RCC 7860 (cell line): ENCODE data around the gene CDR2.
"Not testable (repeated sequence)": the region's sequence is repeated elsewhere in the genome, so short reads cannot be mapped to it uniquely, and the experiment has no call there.

Experiments
- DNase-seq: peaks from one replicate; pipeline ENCODE4 v3.0.0-alpha.2; 2015; ENCODE audit warnings: low spot score
- FAIRE-seq: peaks from 2 replicates; lab custom pipeline; 2012; peaks lifted over from hg19 to GRCh38; lab: Jason Lieb, UNC

Gene CDR2

DNA sequence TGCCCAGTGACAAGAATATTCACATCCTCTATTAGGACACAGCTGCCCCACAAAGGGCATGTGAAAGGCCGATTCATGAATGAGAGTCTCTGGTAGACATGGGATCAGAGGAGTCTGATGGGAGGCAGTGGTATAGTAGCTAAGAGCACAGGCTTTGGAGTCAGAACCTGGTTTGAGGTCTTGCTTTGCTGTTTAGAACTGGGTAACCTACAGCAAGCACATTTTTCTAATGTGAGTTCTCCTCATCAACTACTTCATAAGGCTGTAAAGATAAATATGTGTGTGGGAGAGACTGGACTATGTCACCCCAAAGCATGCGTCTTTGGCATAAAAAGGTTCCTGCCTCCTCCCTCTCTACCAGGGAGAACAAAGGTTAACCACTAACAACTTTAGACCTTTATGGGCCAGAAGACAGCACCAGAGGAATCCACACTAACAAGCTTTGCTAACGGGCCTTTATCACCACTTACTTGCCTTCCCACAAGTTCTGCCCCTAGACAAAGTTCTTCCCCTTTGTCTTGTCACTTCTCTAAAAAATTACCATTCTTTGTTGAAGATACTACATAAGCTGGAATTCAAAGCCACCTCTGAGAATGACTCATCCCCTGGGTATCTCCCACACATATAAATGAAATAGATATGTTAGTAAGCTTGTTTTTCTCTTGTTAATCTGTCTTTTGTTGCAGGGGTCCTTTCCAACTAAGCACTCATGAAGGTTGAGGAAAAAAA lies 21.1 kb downstream of the CDR2 start:
- FAIRE-seq = no peak
- peak; percentile 95 for DNase-seq

DNA sequence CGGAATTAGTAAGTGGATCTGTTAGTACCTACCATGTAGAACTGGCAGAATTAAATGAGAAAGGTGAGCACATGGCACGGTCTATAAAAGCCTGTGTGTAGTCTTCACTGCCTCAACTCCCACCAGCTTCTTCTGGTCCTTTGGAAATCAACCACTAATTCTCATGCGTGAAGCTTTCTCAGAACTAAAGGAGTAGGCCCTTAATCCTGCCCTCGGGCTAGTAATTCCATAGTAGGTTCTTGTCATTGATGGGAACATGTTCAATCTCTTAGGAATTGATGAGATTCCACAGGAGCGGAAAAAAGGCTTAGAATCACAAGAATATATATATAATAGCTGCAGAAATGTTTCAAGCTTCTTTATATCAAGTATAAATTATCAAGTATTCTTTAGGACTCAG lies 21.7 kb downstream of the CDR2 start:
- DNase-seq (no peak), FAIRE-seq (no peak)

DNA sequence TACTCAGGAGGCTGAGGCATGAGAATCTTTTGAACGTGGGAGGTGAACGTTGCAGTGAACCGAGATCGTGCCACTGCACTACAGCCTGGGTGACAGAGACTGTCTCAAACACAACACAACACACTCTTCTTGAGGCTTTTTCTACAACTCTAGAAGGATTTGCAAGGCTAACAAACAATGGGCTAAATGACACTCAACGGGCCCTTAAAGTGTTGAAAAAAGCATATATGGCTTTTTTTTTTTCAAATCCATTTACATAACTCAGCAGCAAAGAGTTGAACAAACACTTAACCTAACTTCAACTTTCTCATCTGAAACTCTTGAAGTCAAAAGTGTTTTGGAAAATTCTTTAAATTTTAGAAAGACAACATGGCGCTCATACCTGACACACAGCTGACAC lies 22.3 kb downstream of the CDR2 start:
- DNase-seq (no peak), FAIRE-seq (no peak)

DNA sequence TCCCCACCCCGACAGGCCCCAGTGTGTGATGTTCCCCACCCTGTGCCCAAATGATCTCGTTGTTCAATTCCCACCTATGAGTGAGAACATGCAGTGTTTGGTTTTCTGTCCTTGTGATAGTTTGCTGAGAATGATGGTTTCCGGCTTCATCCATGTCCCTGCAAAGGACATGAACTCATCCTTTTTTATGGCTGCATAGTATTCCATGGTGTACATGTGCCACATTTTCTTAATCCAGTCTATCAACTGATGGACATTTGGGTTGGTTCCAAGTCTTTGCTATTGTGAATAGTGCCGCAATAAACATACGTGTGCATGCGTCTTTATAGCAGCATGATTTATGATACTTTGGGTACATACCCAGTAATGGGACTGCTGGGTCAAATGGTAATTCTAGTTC lies 23.4 kb downstream of the CDR2 start:
- not testable (repeated sequence) for FAIRE-seq, DNase-seq

DNA sequence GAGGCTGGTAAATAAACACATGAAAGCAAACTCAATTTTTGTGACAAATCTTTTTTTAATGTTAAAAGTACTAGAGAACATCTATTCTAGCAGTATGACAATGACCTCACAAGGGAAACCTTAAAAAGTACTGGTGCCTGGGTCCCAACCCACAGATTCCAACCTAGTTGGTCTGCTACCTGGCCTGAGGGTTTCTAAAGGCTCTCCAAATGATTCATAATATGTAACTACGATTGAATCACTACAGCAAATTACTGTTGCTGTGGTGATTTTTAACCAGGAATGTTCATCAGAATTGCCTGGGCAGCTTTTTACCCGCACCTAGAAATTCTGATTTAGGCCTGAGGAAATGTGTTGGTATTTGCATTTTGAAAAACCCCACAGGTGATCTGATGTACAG lies 26.1 kb downstream of the CDR2 start:
- peak; percentile 58 for FAIRE-seq
- DNase-seq = peak; percentile 60

DNA sequence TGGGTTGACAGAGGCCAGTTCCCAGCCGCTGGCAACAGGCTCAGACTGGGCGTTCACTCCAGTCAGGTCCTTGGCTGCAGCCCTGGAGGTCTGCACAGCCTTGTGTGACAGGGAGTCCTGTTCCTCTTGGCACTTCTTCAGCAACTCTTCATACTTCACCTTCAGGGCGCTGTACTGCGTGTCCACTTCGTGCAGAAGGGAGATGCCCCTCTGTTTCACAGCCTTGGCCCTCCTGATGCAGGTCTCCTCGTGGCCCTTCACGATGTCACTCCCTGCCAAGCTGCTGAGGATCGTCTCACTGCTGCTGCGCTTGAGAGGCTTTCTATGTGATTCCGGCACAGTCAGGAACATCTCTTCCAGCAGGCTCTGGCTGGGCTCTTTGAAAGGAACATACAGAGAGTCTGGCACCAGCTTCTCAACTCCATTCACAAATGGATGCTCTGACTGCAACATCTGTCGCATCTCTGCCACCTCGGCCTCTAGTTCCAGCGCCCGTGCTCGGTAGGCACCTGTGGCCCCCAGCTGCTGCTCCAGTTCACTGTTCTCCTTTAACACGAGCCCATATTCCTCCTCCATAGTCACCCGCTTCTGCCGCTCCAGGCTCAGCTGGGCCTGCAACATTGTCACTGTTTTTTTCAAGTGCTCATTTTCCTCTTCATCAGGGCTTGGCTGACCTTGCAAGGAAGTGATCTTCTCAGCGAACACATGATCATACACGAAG lies 27.2 kb downstream of the CDR2 start:
- no peak for DNase-seq
- no peak for FAIRE-seq

DNA sequence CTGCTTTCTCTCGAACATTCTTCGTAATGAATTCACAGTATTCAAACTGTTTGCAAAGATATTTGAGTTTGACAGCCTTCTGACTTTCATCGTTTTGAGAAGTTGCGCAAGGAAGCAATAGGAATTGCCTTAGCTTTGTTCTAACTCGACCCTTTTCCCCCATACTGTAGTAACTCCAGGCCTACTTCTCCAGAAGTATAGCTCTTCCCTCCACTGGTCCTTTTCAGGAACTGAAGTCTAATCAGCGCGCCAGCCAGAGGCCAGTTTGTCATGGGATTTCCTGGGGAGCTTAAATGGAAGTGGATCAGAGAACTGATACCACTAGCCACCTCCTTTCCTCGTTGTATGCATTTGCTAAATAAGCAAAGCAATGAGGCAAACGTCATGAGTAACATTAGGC lies 27.9 kb downstream of the CDR2 start:
- FAIRE-seq (no peak), DNase-seq (no peak)

DNA sequence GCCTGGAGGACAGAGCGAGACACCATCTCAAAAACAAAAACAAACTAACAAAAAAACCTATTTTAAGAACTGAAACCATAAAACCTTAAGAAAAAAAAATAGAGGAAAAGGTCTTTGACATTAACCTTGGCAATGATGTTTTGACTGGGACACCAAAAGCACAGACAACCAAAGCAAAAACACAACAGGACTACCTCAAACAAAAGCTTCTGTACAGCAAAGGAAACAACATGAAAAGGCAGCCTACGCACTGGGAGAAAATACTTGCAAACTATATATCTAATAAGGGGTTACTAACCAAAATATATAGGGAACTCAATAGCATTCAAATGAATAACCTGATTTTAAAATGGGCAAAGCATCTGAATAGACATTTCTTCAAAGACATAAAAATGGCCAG lies 32.3 kb downstream of the CDR2 start:
- FAIRE-seq (no peak), DNase-seq (no peak)

DNA sequence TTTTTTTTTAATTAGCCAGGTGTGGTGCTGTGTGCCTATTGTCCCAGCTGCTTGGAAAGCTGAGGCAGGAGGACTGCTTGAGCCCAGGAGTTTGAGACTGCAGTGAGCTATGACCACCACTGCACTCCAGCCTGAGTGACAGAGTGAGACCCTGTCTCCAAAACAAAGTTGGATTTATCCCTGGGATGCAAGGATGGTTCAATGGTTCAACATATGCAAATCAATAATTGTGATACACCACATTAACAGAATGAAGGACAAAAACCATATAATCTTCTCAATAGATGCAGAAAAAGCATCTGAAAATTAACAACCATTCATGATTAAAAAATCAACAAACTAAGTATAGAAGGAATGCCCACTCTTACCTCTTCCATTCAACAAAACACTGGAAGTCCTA lies 33.5 kb downstream of the CDR2 start:
- FAIRE-seq (no peak), DNase-seq (no peak)

DNA sequence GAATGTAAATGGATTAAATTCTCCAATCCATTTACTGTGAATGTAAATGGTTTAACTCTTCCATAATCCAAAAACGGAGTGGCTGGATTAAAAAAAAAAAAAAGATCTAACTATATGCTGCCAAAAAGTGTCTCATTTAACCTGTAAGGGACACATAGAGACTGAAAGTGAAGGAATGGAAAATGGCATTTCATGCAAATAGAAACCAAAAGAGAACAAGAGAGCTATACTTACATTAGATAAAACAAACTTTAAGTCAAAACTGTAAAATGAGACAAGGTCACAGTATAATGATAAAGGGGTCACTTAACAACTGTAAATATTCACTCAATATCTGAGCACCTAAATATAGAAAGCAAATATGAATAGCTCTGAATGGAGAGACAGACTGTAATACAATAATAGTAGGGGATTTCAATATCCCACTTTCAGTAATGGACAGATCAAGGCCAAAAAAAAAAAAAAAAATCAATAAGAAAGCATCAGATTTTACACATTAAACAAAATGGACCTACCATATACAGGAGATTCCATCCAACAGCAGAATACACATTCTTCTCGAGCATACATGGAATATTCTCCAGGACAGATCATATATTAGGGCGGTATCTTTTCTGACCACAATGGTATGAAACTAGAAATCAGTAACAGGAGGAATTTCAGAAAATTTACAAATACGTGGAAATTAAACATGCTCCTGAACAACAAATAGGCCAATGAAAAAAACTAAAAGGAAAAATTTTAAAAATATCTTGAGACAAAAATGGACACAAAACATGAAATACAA lies 36.4 kb downstream of the CDR2 start:
- DNase-seq (no peak), FAIRE-seq (no peak)

DNA sequence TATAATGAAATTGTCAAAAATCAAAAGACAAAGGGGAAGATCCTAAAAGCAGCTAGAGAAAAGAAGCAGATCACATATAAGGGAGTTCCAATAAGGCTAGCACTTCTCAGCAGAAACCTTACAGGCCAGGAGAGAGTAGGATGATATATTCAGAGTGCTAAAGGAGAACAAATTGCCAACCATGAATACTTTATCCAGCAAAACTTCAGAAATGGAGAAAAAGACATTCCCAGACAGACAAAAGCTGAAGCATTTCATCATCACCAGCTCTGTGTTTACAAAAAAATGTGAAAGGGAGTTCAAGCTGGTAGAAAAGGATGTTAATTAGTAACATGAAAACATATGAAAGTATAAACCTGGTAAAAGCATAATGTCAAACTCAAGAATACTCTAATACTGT lies 37.4 kb downstream of the CDR2 start:
- FAIRE-seq = no peak

DNA sequence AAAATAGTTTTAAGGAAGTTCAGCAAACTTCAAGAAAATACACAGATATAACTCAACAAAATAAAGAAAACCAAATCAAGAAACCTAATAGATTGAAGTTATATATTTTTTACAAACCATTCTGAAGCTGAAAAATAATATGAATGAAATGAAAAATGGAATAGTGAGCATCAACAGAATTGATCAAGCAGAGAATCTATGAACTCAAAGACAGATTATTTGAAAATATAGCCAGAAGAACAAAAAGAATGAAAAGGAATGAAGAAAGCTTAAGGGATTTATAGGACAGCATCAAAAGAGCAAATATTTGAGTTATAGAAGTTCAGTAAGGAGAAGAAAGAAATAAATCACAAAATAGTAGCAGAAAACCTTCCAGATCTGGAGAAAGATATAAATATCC lies 37.8 kb downstream of the CDR2 start:
- DNase-seq (no peak), FAIRE-seq (no peak)

More for the DNA sequence above, 37.4 kb downstream of the CDR2 start:
- no peak for DNase-seq

DNA sequence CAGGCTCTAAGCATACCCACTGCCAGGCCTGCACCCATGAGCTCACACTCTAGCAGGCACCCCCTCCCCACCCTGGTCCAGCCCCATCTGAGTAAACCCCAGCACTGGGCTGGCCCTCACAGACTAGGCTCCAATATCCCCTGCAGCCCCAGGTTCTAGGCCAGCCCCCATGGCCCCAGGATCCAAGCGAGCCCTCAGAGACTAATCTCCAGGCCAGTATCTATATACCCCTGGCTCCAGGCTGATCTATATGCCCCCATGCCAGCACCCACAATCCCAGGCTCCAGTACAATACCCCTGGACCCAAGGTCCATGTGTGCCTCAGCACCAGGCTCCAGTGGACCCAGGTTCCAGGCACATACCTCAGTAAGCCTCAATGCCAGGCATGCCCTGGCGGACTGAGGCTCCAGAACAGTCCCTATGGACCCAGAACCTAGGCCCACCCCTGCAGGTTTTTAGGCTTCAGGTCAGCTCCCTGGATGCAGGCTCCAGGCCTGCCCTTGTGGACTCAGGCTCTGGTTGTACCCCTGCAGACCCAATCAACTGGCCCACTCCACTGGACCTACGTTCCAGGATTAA lies 38.7 kb downstream of the CDR2 start:
- no peak for FAIRE-seq

DNA sequence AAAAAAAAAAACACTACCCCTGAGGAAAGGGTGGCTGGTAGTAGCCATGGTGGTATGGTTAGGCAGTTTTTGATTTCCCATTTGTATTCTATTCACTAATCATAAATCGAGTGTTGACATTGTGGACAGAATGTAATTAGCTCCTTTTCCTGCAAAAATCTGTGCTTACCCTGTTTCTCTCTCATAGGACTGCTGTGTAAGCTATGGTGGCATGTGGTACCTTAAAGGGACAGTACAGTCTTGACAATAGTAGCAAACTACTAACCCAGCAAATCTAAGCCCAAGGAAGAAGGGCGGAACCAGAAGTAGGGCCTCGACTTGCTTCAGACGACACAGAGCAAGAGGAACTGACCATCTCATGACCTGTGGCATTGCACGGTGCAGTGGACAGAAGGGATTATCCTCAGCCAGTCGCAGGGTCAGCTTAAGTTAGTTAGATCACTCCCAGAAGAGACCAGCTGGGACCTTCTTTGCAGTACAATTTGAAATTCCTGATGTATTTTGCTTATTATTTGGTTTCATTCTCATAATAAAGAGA lies 40.9 kb downstream of the CDR2 start:
- no peak for FAIRE-seq
- DNase-seq = no peak

More for the DNA sequence above, 38.7 kb downstream of the CDR2 start:
- DNase-seq = no peak

DNA sequence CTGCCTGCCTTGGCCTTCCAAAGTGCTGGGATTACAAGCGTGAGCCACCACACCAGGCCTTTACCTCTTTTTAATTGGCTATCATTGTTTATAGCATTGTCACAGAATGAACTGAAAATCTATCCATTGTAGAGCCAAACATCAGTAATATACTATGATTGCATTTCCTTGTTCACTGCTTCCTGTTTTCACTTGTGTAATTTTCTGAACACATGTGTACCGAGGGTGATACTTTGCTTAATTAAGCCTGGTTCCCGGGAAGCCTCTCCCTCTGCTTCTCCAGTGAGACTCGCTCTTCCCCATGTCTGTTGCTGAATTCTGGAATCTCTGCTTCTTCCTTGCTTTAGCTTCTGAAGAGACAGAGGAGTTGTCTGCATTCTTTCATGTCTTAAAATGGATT lies 44.1 kb downstream of the CDR2 start:
- DNase-seq (no peak), FAIRE-seq (no peak)

DNA sequence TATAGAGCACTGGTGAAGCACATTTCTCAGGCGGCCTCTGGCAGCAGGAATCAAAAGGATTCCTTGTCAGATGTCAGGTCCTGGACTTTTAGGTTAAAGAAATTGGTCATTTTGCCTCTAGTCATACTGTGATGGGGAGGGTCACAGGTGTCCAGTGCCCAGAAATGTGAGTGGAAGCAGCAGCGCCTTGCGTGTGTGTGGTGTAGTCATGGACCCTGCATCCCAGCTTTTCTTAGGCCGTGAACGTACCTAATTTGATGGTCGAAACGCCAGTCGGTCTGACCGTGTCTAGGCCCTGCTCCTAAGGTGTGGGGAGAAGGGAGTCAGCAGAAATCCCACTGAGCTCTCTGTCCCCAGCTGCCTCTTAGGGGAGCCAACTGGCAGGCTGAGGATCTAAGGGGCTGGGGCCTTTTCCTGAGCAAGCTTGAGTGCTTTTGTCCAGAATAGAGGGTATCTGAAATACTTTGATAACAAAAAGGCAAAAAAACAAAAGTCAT lies 45.2 kb downstream of the CDR2 start:
- DNase-seq = no peak
- no peak for FAIRE-seq

DNA sequence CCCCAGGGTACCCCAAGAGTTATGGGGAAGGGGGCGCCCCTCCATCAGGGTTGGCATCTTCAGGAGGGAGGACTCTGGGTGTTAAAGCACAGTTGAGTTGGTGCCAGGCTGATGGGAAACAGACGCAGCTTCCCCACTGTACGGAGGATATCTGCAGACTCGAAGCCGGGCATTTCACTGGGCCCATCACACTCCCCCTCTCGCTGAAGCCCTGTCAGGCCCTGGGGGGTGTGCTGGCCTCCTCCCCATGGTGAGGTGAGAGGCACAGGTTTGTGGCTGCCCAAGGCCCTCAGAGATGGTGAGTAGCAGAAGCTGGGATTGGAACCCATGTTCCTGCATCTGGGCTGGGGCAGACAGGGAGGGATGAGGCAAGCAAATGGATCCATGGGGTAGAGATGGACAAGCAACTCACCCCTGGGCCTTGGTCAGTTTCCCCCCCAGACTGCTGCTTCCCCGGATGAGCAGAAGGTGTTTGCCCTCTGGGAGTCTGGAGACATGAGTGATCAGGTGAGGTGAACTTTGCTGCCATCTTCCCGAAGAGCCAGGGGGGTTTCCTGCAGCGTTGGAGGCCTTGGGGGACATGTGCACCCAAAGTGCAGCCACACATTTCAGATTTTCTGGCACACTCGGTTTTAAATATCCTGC lies 46.2 kb downstream of the CDR2 start:
- DNase-seq (no peak), FAIRE-seq (no peak)

DNA sequence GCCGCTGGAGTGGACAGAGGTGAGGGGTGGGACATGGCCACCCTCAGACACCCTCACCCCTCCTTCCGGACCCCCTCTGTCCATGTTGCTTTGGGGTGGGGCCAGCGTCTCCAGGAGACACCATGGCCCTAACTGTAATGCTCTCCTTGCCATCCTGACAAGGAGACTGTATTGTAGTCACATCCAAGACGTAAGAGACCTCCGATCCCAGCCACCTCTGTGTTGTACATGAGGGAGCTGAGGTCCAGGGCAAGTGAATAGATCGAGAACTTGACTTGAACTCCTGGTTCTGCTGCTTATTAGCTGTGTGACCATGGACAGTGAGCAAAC lies 47.0 kb downstream of the CDR2 start:
- DNase-seq = no peak
- FAIRE-seq = no peak

DNA sequence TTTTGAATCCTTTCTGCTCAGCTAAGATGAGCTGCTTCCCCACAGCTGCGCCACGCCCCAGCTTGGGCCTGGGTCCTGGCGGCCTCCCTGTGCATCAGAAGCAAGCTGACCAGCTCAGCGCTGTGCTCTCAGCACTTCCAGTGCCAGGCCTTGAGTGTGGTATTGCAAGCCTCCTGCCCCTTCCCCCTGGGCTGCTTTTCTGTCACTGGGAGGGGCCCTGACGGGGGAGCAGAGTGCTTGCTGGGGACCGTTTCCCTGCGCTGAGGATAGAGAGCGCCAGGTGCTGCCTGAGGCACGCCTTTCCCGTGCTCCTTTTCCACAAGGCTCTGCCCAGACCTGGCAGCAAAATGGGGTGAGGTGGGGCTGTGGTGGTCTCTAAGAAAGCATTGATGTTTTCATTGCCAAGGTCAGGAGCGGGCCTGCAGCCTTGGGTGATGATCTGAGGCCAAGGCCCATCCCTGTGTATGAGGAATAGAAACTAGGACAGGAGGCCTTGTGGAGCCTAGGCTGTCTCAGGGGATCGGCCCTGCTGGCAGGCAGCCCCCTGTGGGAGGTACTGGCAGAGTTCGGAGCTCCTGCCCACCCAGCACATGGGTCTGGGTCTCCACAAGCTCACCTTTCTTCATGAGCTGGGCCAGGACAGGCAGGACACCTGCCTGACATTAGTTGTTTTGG lies 47.5 kb downstream of the CDR2 start:
- no peak for FAIRE-seq
- no peak for DNase-seq

DNA sequence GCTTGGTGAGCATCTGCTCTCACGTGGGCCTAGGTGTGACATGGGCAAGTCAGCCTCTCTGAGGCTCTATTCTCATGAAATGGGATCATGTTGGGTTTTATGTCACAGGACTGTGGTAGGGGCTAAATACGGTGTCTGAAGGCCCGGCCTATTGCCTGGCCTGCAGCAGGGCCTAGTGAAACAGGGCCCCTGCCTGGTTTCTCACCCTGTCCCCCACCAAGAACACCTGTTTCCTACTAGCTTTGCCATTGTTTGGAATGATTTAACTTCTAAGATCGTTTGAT lies 48.1 kb downstream of the CDR2 start:
- FAIRE-seq = no peak
- no peak for DNase-seq
